K562 (cell line): ENCODE data around the gene BORCS8. TPM values are rescaled to one million over a fixed set of nuclear protein-coding genes. Genes with fewer than 3 reads are reported as not detected.

ENCODE experiments used
- BACH1 ChIP-seq: fragments of 200-800 bp; sonication (Bioruptor generic); IDR thresholded peaks from 2 replicates; pipeline ENCODE4 v1.6.1; 2016; ENCODE audit warnings: missing genetic modification characterization, missing compliant biosample characterization
- BHLHE40 ChIP-seq: IDR thresholded peaks from 2 replicates; pipeline ENCODE4 v1.6.1; 2011; ENCODE audit warnings: low read length, improper control_type of control experiment
- CHD1 ChIP-seq: fragments of 200-600 bp; sonication (generic); IDR thresholded peaks from one replicate; pipeline ENCODE4 v1.6.1; 2012; ENCODE audit warnings: mild to moderate bottlenecking, moderate library complexity, low read length, inconsistent platforms
- FOXA1 ChIP-seq: fragments of 450-650 bp; IDR thresholded peaks from 2 replicates; pipeline ENCODE4 v1.6.1; 2016; ENCODE audit warnings: mild to moderate bottlenecking, borderline replicate concordance
- GABPB2 ChIP-seq: fragments of 250-450 bp; sonication (Bioruptor Pico); conservative IDR thresholded peaks from 2 replicates; pipeline ENCODE4 v1.5.1; 2021; ENCODE audit warnings: mild to moderate bottlenecking
- HOXB6 ChIP-seq: fragments of 250-450 bp; sonication (Bioruptor Pico); IDR thresholded peaks from 2 replicates; pipeline ENCODE4 v1.5.1; 2022; ENCODE audit warnings: mild to moderate bottlenecking, borderline replicate concordance
- KLF1 ChIP-seq: fragments of 450-650 bp; IDR thresholded peaks from 2 replicates; pipeline ENCODE4 v1.6.1; 2016; ENCODE audit warnings: missing genetic modification characterization, missing compliant biosample characterization
- PTRF ChIP-seq: fragments of 450-650 bp; IDR thresholded peaks from 2 replicates; pipeline ENCODE4 v1.6.1; 2016; ENCODE audit warnings: mild to moderate bottlenecking, missing genetic modification characterization, missing compliant biosample characterization
- PTTG1 ChIP-seq: fragments of 450-650 bp; IDR thresholded peaks from 2 replicates; pipeline ENCODE4 v1.6.1; 2016; ENCODE audit warnings: low read depth, mild to moderate bottlenecking, missing genetic modification characterization, missing compliant biosample characterization
- RBM25 ChIP-seq: fragments of 200-400 bp; formaldehyde crosslinking; IDR thresholded peaks from 2 replicates; pipeline ENCODE4 v1.6.1; 2018; ENCODE audit warnings: low read length, low read depth, moderate library complexity; ENCODE audit not compliant: severe bottlenecking
- STAT6 ChIP-seq: sonication (generic); formaldehyde crosslinking; IDR thresholded peaks from 2 replicates; pipeline ENCODE4 v1.8.1; 2023; ENCODE audit warnings: mild to moderate bottlenecking, missing genetic modification reagents
- TEAD2 ChIP-seq: fragments of 450-650 bp; IDR thresholded peaks from 2 replicates; pipeline ENCODE4 v1.6.1; 2016; ENCODE audit warnings: missing genetic modification characterization, control low read depth, missing compliant biosample characterization
- ZEB2 ChIP-seq: fragments of 450-650 bp; IDR thresholded peaks from 2 replicates; pipeline ENCODE4 v1.6.1; 2016
- ZNF143 ChIP-seq: sonication (generic); formaldehyde crosslinking; IDR thresholded peaks from 2 replicates; pipeline ENCODE4 v1.9.0; 2022; ENCODE audit warnings: mild to moderate bottlenecking, missing genetic modification reagents
- ZNF146 ChIP-seq: IDR thresholded peaks from one replicate; pipeline ENCODE4 v1.6.1; 2018; ENCODE audit warnings: missing compliant biosample characterization; ENCODE audit not compliant: unreplicated experiment
- ZNF57 ChIP-seq: fragments of 450-650 bp; formaldehyde crosslinking; IDR thresholded peaks from 2 replicates; pipeline ENCODE4 v1.4.0; 2020; ENCODE audit warnings: mild to moderate bottlenecking, moderate library complexity
- polyA plus RNA-seq, 8 experiments: library from polyadenylated mRNA; depleted of rRNA in 4 of 8; stranded (reverse) in 5 of 8; unstranded in 3 of 8; fragments of >200 nt; fragmentation: Nextera tagmentation in 2 of 8; fragmentation: Illumina TruSeq in 1 of 8; extraction: Ambion mirVana in 2 of 8; extraction: Trizol in 1 of 8; gene quantifications; 2 replicates each; pipeline versions ENCODE4 v1.2.1 to v1.2.3, GENCODE V29; 2011 to 2014; ENCODE audit warnings: inconsistent platforms in 1 of 8, missing spikeins in 1 of 8
- total RNA-seq, 7 experiments: library from RNA; depleted of rRNA in 6 of 7; stranded (reverse); fragments of >200 nt in 6 of 7; fragmentation: Illumina TruSeq in 2 of 7; extraction: Trizol in 2 of 7; gene quantifications; 2 replicates each; pipeline versions ENCODE4 v1.2.1 to v1.2.3, GENCODE V29; 2011 to 2021; ENCODE audit warnings: low replicate concordance in 1 of 7
- TF ChIP-seq, protein P1 (sequence below): fragments of 200-600 bp; sonication (generic); IDR thresholded peaks from one replicate; pipeline ENCODE4 v1.6.1; 2012; ENCODE audit warnings: mild to moderate bottlenecking, low read depth, low read length, inconsistent platforms

Gene BORCS8
- total and polyA plus RNA-seq, 9 of the 15 experiments (the other 6 are each of a cell fraction or from before 2014, with no cell fraction given) = 4.6 to 33.6 (median 16.3) TPM

DNA sequence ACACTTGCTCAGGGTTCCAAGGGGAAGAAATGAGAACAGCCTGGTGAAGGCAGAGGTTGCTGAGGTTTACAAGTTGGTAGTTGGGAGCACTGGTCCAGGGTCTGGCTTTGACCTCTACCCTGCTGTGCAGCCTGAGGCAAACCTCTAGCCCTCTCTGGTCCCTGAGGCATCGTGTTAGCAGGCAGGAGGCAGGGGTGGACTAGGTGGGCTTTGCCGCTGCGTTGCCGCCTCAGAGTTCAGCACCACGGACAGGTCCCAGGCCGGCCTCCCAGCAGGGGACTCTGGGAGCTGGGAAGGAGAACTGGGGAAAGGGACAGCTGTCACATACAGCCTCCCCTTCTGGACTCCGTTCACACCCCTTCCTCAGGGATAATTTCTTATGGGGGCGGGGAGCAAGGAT, 22.9 kb upstream of the BORCS8 start (continued):
- TF ChIP-seq KLF1 (tag) = no peak
- peak; percentile 74 for TF ChIP-seq RBM25
- no peak for TF ChIP-seq BHLHE40
- no peak for TF ChIP-seq BACH1 (tag)
- TF ChIP-seq FOXA1 = no peak
- no peak for TF ChIP-seq STAT6 (CRISPR knock-in tag)
- no peak for TF ChIP-seq PTRF
- TF ChIP-seq PTTG1 (tag) = no peak
- no peak for TF ChIP-seq GABPB2 (CRISPR knock-in tag)
- no peak for TF ChIP-seq HOXB6
- TF ChIP-seq TEAD2 (tag) = no peak
- no peak for TF ChIP-seq ZEB2
- TF ChIP-seq, protein P1, sequence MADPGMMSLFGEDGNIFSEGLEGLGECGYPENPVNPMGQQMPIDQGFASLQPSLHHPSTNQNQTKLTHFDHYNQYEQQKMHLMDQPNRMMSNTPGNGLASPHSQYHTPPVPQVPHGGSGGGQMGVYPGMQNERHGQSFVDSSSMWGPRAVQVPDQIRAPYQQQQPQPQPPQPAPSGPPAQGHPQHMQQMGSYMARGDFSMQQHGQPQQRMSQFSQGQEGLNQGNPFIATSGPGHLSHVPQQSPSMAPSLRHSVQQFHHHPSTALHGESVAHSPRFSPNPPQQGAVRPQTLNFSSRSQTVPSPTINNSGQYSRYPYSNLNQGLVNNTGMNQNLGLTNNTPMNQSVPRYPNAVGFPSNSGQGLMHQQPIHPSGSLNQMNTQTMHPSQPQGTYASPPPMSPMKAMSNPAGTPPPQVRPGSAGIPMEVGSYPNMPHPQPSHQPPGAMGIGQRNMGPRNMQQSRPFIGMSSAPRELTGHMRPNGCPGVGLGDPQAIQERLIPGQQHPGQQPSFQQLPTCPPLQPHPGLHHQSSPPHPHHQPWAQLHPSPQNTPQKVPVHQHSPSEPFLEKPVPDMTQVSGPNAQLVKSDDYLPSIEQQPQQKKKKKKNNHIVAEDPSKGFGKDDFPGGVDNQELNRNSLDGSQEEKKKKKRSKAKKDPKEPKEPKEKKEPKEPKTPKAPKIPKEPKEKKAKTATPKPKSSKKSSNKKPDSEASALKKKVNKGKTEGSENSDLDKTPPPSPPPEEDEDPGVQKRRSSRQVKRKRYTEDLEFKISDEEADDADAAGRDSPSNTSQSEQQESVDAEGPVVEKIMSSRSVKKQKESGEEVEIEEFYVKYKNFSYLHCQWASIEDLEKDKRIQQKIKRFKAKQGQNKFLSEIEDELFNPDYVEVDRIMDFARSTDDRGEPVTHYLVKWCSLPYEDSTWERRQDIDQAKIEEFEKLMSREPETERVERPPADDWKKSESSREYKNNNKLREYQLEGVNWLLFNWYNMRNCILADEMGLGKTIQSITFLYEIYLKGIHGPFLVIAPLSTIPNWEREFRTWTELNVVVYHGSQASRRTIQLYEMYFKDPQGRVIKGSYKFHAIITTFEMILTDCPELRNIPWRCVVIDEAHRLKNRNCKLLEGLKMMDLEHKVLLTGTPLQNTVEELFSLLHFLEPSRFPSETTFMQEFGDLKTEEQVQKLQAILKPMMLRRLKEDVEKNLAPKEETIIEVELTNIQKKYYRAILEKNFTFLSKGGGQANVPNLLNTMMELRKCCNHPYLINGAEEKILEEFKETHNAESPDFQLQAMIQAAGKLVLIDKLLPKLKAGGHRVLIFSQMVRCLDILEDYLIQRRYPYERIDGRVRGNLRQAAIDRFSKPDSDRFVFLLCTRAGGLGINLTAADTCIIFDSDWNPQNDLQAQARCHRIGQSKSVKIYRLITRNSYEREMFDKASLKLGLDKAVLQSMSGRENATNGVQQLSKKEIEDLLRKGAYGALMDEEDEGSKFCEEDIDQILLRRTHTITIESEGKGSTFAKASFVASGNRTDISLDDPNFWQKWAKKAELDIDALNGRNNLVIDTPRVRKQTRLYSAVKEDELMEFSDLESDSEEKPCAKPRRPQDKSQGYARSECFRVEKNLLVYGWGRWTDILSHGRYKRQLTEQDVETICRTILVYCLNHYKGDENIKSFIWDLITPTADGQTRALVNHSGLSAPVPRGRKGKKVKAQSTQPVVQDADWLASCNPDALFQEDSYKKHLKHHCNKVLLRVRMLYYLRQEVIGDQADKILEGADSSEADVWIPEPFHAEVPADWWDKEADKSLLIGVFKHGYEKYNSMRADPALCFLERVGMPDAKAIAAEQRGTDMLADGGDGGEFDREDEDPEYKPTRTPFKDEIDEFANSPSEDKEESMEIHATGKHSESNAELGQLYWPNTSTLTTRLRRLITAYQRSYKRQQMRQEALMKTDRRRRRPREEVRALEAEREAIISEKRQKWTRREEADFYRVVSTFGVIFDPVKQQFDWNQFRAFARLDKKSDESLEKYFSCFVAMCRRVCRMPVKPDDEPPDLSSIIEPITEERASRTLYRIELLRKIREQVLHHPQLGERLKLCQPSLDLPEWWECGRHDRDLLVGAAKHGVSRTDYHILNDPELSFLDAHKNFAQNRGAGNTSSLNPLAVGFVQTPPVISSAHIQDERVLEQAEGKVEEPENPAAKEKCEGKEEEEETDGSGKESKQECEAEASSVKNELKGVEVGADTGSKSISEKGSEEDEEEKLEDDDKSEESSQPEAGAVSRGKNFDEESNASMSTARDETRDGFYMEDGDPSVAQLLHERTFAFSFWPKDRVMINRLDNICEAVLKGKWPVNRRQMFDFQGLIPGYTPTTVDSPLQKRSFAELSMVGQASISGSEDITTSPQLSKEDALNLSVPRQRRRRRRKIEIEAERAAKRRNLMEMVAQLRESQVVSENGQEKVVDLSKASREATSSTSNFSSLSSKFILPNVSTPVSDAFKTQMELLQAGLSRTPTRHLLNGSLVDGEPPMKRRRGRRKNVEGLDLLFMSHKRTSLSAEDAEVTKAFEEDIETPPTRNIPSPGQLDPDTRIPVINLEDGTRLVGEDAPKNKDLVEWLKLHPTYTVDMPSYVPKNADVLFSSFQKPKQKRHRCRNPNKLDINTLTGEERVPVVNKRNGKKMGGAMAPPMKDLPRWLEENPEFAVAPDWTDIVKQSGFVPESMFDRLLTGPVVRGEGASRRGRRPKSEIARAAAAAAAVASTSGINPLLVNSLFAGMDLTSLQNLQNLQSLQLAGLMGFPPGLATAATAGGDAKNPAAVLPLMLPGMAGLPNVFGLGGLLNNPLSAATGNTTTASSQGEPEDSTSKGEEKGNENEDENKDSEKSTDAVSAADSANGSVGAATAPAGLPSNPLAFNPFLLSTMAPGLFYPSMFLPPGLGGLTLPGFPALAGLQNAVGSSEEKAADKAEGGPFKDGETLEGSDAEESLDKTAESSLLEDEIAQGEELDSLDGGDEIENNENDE = no peak
- peak; percentile 63; the same call in 1 of the 2 replicates for TF ChIP-seq ZNF143 (CRISPR knock-in tag)
- TF ChIP-seq ZNF57 = no peak
- no peak for TF ChIP-seq ZNF146 (CRISPR knock-in tag)
- TF ChIP-seq CHD1 = no peak
